Liver (tissue), 3 donors: Measurements from ENCODE around the gene OLIG1.

ENCODE experiments used
- FOXA2 ChIP-seq: IDR thresholded peaks from 2 replicates; pipeline ENCODE4 v1.6.1; 2016; ENCODE audit warnings: antibody characterized with exemption
- GABPA ChIP-seq, 2 donors: IDR thresholded peaks in 1 of 2; conservative IDR thresholded peaks in 1 of 2; 2 replicates each; pipeline ENCODE4 v1.6.1; 2016; ENCODE audit warnings: antibody characterized with exemption in 2 of 2, mild to moderate bottlenecking in 1 of 2, moderate library complexity in 1 of 2
- JUND ChIP-seq, 2 donors: IDR thresholded peaks; 2 replicates each; pipeline ENCODE4 v1.6.1; 2016; ENCODE audit warnings: antibody characterized with exemption in 2 of 2
- NR2F2 ChIP-seq: IDR thresholded peaks from 2 replicates; pipeline ENCODE4 v1.6.1; 2016; ENCODE audit warnings: antibody characterized with exemption
- RAD21 ChIP-seq, 2 donors: IDR thresholded peaks; 2 replicates each; pipeline ENCODE4 v1.6.1; 2016; ENCODE audit warnings: antibody characterized with exemption in 2 of 2, mild to moderate bottlenecking in 2 of 2
- RXRA ChIP-seq, 2 donors: IDR thresholded peaks; 2 replicates each; pipeline ENCODE4 v1.6.1; 2017 to 2018; ENCODE audit warnings: antibody characterized with exemption in 2 of 2, mild to moderate bottlenecking in 1 of 2
- SP1 ChIP-seq: IDR thresholded peaks from 2 replicates; pipeline ENCODE4 v1.6.1; 2018; ENCODE audit warnings: antibody characterized with exemption, mild to moderate bottlenecking
- TAF1 ChIP-seq: conservative IDR thresholded peaks from 2 replicates; pipeline ENCODE4 v1.6.1; 2016; ENCODE audit warnings: antibody characterized with exemption, mild to moderate bottlenecking
- YY1 ChIP-seq: IDR thresholded peaks from 2 replicates; pipeline ENCODE4 v1.6.1; 2016; ENCODE audit warnings: antibody characterized with exemption, mild to moderate bottlenecking
- TF ChIP-seq, protein P1 (sequence below): fragments of 150-350 bp; IDR thresholded peaks from 2 replicates; pipeline ENCODE4 v1.5.1; 2017; ENCODE audit warnings: improper control_type of control experiment, low read depth, low read length; ENCODE audit not compliant: missing input control
- TF ChIP-seq, protein P2 (sequence below): IDR thresholded peaks from 2 replicates; pipeline ENCODE4 v1.6.1; 2016; ENCODE audit warnings: antibody characterized with exemption
- TF ChIP-seq, protein P3 (sequence below): IDR thresholded peaks from 2 replicates; pipeline ENCODE4 v1.6.1; 2016; ENCODE audit warnings: antibody characterized with exemption, mild to moderate bottlenecking
- donor health status: healthy.
- donor health status: healthy.

DNA sequence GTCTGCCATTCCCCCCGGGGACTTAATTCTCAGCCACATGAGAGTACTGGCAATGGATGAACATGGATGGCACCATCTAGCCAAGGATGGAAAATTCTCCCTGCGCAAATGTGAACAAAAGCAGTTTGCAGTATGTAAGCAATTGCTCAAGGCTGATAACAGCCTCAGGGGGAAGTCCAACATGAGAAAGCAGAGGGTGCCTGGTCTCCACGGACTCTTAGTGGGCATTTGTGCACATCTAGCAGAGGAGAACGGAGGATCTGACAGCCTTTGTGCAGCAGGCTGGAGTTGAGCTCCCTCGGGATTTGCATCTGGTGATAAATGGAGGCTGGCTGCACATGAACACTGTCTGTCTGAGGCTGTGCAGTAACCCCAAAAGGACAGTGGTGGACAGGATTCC lies 13.9 kb upstream of the OLIG1 start:
- no peak for TF ChIP-seq YY1
- TF ChIP-seq, protein P1, sequence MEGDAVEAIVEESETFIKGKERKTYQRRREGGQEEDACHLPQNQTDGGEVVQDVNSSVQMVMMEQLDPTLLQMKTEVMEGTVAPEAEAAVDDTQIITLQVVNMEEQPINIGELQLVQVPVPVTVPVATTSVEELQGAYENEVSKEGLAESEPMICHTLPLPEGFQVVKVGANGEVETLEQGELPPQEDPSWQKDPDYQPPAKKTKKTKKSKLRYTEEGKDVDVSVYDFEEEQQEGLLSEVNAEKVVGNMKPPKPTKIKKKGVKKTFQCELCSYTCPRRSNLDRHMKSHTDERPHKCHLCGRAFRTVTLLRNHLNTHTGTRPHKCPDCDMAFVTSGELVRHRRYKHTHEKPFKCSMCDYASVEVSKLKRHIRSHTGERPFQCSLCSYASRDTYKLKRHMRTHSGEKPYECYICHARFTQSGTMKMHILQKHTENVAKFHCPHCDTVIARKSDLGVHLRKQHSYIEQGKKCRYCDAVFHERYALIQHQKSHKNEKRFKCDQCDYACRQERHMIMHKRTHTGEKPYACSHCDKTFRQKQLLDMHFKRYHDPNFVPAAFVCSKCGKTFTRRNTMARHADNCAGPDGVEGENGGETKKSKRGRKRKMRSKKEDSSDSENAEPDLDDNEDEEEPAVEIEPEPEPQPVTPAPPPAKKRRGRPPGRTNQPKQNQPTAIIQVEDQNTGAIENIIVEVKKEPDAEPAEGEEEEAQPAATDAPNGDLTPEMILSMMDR, result no peak
- no peak for TF ChIP-seq TAF1
- TF ChIP-seq JUND (IDR thresholded peaks at IDR 0.05), result no peak
- TF ChIP-seq, protein P2, sequence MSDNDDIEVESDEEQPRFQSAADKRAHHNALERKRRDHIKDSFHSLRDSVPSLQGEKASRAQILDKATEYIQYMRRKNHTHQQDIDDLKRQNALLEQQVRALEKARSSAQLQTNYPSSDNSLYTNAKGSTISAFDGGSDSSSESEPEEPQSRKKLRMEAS, result no peak
- TF ChIP-seq SP1, result no peak
- no peak for TF ChIP-seq RAD21 (IDR thresholded peaks at IDR 0.05)
- no peak for TF ChIP-seq GABPA (IDR thresholded peaks at IDR 0.05 in 1 of 2, conservative IDR thresholded peaks at IDR 0.05 in 1 of 2)
- TF ChIP-seq RXRA (IDR thresholded peaks at IDR 0.05), result no peak
- no peak for TF ChIP-seq NR2F2
- TF ChIP-seq, protein P3, sequence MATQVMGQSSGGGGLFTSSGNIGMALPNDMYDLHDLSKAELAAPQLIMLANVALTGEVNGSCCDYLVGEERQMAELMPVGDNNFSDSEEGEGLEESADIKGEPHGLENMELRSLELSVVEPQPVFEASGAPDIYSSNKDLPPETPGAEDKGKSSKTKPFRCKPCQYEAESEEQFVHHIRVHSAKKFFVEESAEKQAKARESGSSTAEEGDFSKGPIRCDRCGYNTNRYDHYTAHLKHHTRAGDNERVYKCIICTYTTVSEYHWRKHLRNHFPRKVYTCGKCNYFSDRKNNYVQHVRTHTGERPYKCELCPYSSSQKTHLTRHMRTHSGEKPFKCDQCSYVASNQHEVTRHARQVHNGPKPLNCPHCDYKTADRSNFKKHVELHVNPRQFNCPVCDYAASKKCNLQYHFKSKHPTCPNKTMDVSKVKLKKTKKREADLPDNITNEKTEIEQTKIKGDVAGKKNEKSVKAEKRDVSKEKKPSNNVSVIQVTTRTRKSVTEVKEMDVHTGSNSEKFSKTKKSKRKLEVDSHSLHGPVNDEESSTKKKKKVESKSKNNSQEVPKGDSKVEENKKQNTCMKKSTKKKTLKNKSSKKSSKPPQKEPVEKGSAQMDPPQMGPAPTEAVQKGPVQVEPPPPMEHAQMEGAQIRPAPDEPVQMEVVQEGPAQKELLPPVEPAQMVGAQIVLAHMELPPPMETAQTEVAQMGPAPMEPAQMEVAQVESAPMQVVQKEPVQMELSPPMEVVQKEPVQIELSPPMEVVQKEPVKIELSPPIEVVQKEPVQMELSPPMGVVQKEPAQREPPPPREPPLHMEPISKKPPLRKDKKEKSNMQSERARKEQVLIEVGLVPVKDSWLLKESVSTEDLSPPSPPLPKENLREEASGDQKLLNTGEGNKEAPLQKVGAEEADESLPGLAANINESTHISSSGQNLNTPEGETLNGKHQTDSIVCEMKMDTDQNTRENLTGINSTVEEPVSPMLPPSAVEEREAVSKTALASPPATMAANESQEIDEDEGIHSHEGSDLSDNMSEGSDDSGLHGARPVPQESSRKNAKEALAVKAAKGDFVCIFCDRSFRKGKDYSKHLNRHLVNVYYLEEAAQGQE, result no peak
- no peak for TF ChIP-seq FOXA2
